ENCODE measurements around the gene OBI1. TPM values are rescaled to one million over a fixed set of nuclear protein-coding genes. Genes with fewer than 3 reads are reported as not detected.
"Not testable (repeated sequence)": the region's sequence is repeated elsewhere in the genome, so short reads cannot be mapped to it uniquely, and the experiment has no call there.

OBI1 gene
- total RNA-seq, 1 experiment from 2014 or later: 19.0 TPM

DNA sequence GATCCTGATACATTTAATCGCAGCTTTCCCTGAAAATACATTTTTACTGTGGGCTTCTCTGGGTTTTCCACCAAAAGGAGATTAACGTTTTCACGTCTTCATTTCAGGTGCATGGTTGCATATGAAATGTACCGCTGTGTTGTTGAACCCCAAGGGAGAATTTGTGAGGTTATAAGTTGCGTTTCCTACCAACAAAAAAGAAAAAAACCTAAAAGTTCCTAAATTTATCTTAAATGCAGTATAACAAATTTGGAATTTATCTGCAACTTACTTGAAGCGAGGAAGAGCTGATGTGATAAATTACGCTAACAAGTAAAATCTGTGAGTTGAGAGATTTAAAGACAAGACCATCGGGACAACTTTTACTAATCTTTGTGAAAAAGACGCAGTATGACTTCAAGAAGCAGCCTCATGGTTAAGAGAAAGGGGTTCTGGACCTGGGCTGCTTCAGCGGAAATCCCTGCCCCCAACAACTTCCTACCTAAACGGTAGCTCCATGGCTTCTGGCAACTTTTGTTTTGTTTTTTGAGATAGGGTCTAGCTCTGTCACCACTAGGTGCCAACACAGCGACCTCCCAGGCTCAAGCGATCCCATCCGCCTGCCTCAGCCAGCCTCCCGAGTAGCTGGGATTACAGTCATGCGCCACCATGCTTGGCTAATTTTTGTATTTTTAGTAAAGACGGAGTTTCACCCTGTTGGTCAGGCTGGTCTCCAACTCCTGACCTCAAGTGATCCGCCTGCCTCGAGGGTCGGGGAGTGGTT, 958 bp upstream of the OBI1 start:
- Histone ChIP-seq H3K4me1 (replicated peaks) (0 out of 2 replicates have a peak, but pooled peaks cover 9% of the 10 kb centered on the region), H3K27ac (no peak overlapping the region), H3K4me3 (peak overlapping the region; percentile 78), H3K36me3 (peaks cover 9% of the 10 kb centered on the region; the same call in 1 of the 2 replicates), H3K27me3 (replicated peaks) (0 out of 2 replicates have a peak, but pooled peaks cover 4% of the 10 kb centered on the region), H3K9me3 (replicated peaks) (no peaks in the 10 kb centered on the region)
- DNase-seq (ENCODE audit: low read depth in 1 of 2, low spot score in 2 of 2): peak; percentile 29 to 43

- Histone ChIP-seq H3K36me3 (peaks cover 9% of the 10 kb centered on the region; the same call in 1 of the 2 replicates), H3K27me3 (replicated peaks) (0 out of 2 replicates have a peak, but pooled peaks cover 4% of the 10 kb centered on the region), H3K4me3 (peak overlapping the region; percentile 78), H3K4me1 (replicated peaks) (0 out of 2 replicates have a peak, but pooled peaks cover 9% of the 10 kb centered on the region), H3K27ac (0 out of 2 replicates have a peak overlapping the region, but pooled peaks have one; percentile 15), H3K9me3 (replicated peaks) (no peaks in the 10 kb centered on the region)
- DNase-seq (ENCODE audit: low read depth in 1 of 2, low spot score in 2 of 2): no peak
Measured at GRCh38 chr13:78659450-78659730, 435 bp upstream of the OBI1 start.

GRCh38 chr13:78657699-78658629, 991 bp downstream of the OBI1 start:
- 0 out of 2 replicates have a peak, but pooled peaks cover 4% of the 10 kb centered on the region for H3K27me3 ChIP-seq (replicated peaks)
- peak in 1 of 2 experiments; percentile 1 for DNase-seq (ENCODE audit: low read depth in 1 of 2, low spot score in 2 of 2)
- H3K9me3 ChIP-seq (replicated peaks): no peaks in the 10 kb centered on the region
- H3K27ac ChIP-seq: peak overlapping the region; percentile 55
- peaks cover 9% of the 10 kb centered on the region; the same call in 1 of the 2 replicates for H3K36me3 ChIP-seq
- 0 out of 2 replicates have a peak, but pooled peaks cover 9% of the 10 kb centered on the region for H3K4me1 ChIP-seq (replicated peaks)
- peak overlapping the region; percentile 78 for H3K4me3 ChIP-seq

DNA sequence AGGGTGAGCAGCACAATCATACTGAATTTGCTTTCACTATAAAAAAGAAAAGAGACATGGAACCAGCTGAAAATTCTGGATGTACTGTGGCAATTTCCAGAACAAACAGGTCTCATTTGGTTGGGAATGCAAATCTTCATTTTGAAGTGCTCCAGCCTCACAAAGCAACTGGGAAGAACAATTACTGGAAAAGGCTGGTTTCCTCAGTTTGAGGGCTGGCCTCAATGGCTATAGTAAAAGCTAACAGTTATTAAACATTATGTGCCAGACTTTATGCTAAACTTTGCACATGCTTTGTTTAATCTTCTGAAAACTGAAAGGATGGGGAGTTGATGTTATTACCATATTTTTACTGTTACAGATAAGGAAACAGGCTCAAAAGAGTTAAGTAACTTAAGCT, 3.0 kb downstream of the OBI1 start:
- Histone ChIP-seq H3K27me3 (replicated peaks) (0 out of 2 replicates have a peak, but pooled peaks cover 4% of the 10 kb centered on the region), H3K27ac (no peak overlapping the region)
- DNase-seq (ENCODE audit: low read depth in 1 of 2, low spot score in 2 of 2): no peak

GRCh38 chr13:78655007-78655406, 3.9 kb downstream of the OBI1 start:
- no peak for DNase-seq (ENCODE audit: low read depth in 1 of 2, low spot score in 2 of 2)
- H3K36me3 ChIP-seq: peaks cover 9% of the 10 kb centered on the region; the same call in 1 of the 2 replicates
- no peak overlapping the region for H3K4me3 ChIP-seq
- H3K4me1 ChIP-seq (replicated peaks): 0 out of 2 replicates have a peak, but pooled peaks cover 9% of the 10 kb centered on the region
- H3K9me3 ChIP-seq (replicated peaks): no peaks in the 10 kb centered on the region
- H3K27ac ChIP-seq: no peak overlapping the region
- no peaks in the 10 kb centered on the region for H3K27me3 ChIP-seq (replicated peaks)

More for the DNA sequence above, 3.0 kb downstream of the OBI1 start:
- Histone ChIP-seq H3K36me3 (peaks cover 9% of the 10 kb centered on the region; the same call in 1 of the 2 replicates), H3K4me1 (replicated peaks) (0 out of 2 replicates have a peak, but pooled peaks cover 9% of the 10 kb centered on the region), H3K4me3 (no peak overlapping the region), H3K9me3 (replicated peaks) (no peaks in the 10 kb centered on the region)

DNA sequence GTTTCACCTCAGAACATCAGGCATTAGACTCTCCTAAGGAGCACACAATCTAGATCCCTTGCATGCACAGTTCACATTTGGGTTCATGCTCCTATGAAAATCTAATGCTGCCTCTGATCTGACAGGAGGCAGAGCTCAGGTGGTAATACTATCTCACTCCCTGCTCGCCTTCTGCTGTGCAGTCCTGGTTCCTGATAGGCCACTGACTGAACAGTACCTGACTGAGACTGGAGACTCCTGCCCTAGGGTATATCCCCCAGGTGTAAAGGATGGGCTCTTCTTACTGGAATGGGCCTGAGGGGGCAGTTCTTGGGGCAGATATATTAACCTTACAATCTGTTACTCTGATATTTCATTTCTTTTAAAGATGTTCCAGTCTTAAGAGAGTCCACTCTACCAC, 6.3 kb downstream of the OBI1 start:
- Histone ChIP-seq H3K9me3 (replicated peaks) (no peaks in the 10 kb centered on the region), H3K4me3 (no peak overlapping the region), H3K27ac (no peak overlapping the region), H3K4me1 (replicated peaks) (0 out of 2 replicates have a peak, but pooled peaks cover 1% of the 10 kb centered on the region), H3K36me3 (0 out of 2 replicates have a peak, but pooled peaks cover 3% of the 10 kb centered on the region), H3K27me3 (replicated peaks) (no peaks in the 10 kb centered on the region)
- no peak for DNase-seq (ENCODE audit: low read depth in 1 of 2, low spot score in 2 of 2)

GRCh38 chr13:78650717-78651083, 8.3 kb downstream of the OBI1 start:
- no peak for DNase-seq (ENCODE audit: low read depth in 1 of 2, low spot score in 2 of 2)
- H3K4me1 ChIP-seq (replicated peaks): no peaks in the 10 kb centered on the region

DNA sequence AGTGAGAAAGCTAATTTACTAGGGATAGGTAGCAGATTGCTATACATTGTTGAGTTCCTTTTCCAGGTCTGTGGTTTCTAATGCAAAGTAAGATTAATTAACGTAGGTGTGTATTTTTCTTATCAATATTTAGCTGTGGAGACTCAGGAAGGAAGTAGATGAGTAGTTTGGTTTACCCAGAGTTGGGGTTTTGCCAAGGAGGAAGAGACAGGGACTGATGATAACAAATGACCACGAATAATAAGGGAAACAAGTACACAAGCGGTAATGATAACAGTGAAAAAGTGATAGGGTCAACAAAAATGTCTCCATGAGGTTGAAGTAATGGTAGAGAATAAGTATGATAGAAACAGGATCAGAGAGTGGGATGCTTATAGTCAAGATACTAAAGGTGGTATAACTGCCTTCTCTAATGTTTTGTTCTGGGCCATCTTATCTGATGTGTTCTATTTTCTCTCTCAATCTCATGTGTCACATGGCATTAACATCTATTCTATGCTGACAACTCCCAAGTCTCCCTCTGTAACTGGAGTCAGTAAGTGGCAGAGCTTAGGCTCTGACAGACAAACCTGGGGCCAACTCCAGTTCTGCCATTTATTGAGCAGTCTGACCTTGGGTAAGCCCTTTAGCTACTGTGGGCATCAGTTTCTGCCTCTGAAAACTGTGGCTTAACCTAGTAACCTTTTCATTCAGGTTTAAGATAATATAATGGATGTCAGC, 8.8 kb downstream of the OBI1 start:
- H3K27me3 ChIP-seq (replicated peaks): no peaks in the 10 kb centered on the region
- H3K36me3 ChIP-seq: no peaks in the 10 kb centered on the region
- no peak overlapping the region for H3K27ac ChIP-seq
- no peak for DNase-seq (ENCODE audit: low read depth in 1 of 2, low spot score in 2 of 2)
- no peaks in the 10 kb centered on the region for H3K4me1 ChIP-seq (replicated peaks)
- no peak overlapping the region for H3K4me3 ChIP-seq
- no peaks in the 10 kb centered on the region for H3K9me3 ChIP-seq (replicated peaks)

More at GRCh38 chr13:78650717-78651083, 8.3 kb downstream of the OBI1 start:
- H3K9me3 ChIP-seq (replicated peaks): no peaks in the 10 kb centered on the region
- no peak overlapping the region for H3K4me3 ChIP-seq
- H3K27ac ChIP-seq: no peak overlapping the region
- H3K36me3 ChIP-seq: no peaks in the 10 kb centered on the region
- H3K27me3 ChIP-seq (replicated peaks): no peaks in the 10 kb centered on the region

GRCh38 chr13:78647109-78647678, 11.8 kb downstream of the OBI1 start:
- DNase-seq (ENCODE audit: low read depth in 1 of 2, low spot score in 2 of 2); H3K27me3 ChIP-seq (replicated peaks); H3K4me3 ChIP-seq; H3K9me3 ChIP-seq (replicated peaks); H3K36me3 ChIP-seq; H3K27ac ChIP-seq; H3K4me1 ChIP-seq (replicated peaks): not testable (repeated sequence)

GRCh38 chr13:78638216-78638615, 20.7 kb downstream of the OBI1 start:
- no peaks in the 10 kb centered on the region for H3K27me3 ChIP-seq (replicated peaks)
- H3K4me1 ChIP-seq (replicated peaks): no peaks in the 10 kb centered on the region
- no peak overlapping the region for H3K4me3 ChIP-seq
- H3K36me3 ChIP-seq: peaks cover 26% of the 10 kb centered on the region
- no peaks in the 10 kb centered on the region for H3K9me3 ChIP-seq (replicated peaks)
- DNase-seq (ENCODE audit: low read depth in 1 of 2, low spot score in 2 of 2): no peak
- no peak overlapping the region for H3K27ac ChIP-seq

DNA sequence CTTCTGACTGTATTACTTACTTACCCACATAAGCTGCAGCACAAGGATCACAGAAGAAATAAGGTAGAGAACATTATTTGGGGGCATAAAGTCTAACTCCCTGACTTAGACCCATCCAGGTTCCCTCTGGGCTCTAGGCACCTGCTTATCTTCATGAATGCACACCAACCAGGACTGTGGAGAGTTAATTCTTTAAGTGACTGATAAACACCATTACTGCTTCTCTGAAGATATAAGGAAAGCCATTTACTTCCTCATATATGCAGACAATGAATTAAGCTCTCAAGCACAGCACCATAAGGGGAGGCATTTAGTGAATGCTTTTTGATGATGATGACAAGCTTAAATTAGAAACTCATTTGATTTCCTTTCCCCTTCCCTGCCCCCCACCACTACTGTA, 22.5 kb downstream of the OBI1 start:
- H3K27me3 ChIP-seq (replicated peaks): no peaks in the 10 kb centered on the region
- no peaks in the 10 kb centered on the region for H3K4me1 ChIP-seq (replicated peaks)
- DNase-seq (ENCODE audit: low read depth in 1 of 2, low spot score in 2 of 2): no peak
- H3K27ac ChIP-seq: no peak overlapping the region
- H3K9me3 ChIP-seq (replicated peaks): no peaks in the 10 kb centered on the region
- H3K4me3 ChIP-seq: no peak overlapping the region
- H3K36me3 ChIP-seq: peaks cover 37% of the 10 kb centered on the region

DNA sequence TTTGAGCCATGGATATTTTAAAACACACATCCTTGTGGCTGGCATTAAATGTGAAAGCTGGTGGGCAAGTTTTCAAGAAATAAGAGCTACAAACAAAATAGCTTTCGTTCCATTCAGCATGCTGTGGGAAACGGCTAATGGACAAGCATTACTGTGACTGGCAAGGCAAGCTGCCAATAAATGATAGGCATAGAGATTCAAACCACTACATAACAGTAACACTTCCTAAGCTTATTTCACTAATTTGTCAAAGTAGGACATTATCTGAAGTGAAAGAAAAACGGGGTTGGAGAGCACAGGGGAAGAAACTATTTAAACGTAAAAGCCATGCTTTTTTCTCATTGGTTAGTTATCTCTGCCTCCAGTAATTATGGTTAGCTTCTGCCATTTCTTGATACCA, 26.0 kb downstream of the OBI1 start:
- H3K9me3 ChIP-seq (replicated peaks): no peaks in the 10 kb centered on the region
- H3K27ac ChIP-seq: no peak overlapping the region
- H3K36me3 ChIP-seq: peaks cover 33% of the 10 kb centered on the region
- H3K27me3 ChIP-seq (replicated peaks): no peaks in the 10 kb centered on the region
- no peak overlapping the region for H3K4me3 ChIP-seq
- DNase-seq (ENCODE audit: low read depth in 1 of 2, low spot score in 2 of 2): no peak
- H3K4me1 ChIP-seq (replicated peaks): no peaks in the 10 kb centered on the region

GRCh38 chr13:78631077-78631476, 27.9 kb downstream of the OBI1 start:
- Histone ChIP-seq H3K9me3 (replicated peaks) (no peaks in the 10 kb centered on the region), H3K27me3 (replicated peaks) (no peaks in the 10 kb centered on the region), H3K27ac (no peak overlapping the region), H3K4me3 (no peak overlapping the region), H3K4me1 (replicated peaks) (no peaks in the 10 kb centered on the region), H3K36me3 (peaks cover 30% of the 10 kb centered on the region)
- DNase-seq (ENCODE audit: low read depth in 1 of 2, low spot score in 2 of 2): no peak
